Mesothelial cell of epicardium (in vitro differentiated cells): Measurements from ENCODE around the gene NPEPL1. TPM values are rescaled to one million over a fixed set of nuclear protein-coding genes. Genes with fewer than 3 reads are reported as not detected.

Experiments used
- DNase-seq, 2 experiments: peaks; one replicate each; pipeline ENCODE4 v3.0.0; 2021; ENCODE audit warnings: low spot score in 2 of 2; ENCODE audit not compliant: unreplicated experiment in 2 of 2
- H3K27ac Mint-ChIP-seq: 2 replicates; pipeline ENCODE4 v1.8.0; 2021; ENCODE audit warnings: mixed read lengths
- H3K27me3 Mint-ChIP-seq: 2 replicates; pipeline ENCODE4 v1.8.0; 2021; ENCODE audit warnings: low read depth, mixed read lengths
- H3K36me3 Mint-ChIP-seq: 2 replicates; pipeline ENCODE4 v1.8.0; 2021; ENCODE audit warnings: mixed read lengths
- H3K4me1 Mint-ChIP-seq: 2 replicates; pipeline ENCODE4 v1.8.0; 2021; ENCODE audit warnings: mixed read lengths
- H3K4me3 Mint-ChIP-seq: 2 replicates; pipeline ENCODE4 v1.8.0; 2021; ENCODE audit warnings: mild to moderate bottlenecking, moderate library complexity, mixed read lengths
- H3K9me3 Mint-ChIP-seq: 2 replicates; pipeline ENCODE4 v1.8.0; 2021; ENCODE audit warnings: mixed read lengths
- total RNA-seq: library from RNA; stranded (reverse); gene quantifications from 3 replicates; pipeline ENCODE4 v1.2.1, GENCODE V29; 2021
- TF ChIP-seq, protein P1 (sequence below): fragments of 200-600 bp; sonication (generic); IDR thresholded peaks from one replicate; pipeline ENCODE4 v1.5.0; 2021; ENCODE audit warnings: antibody characterized with exemption; ENCODE audit not compliant: unreplicated experiment

Gene NPEPL1
- total RNA-seq, 1 donor from 2014 or later, result 65.8 TPM

DNA sequence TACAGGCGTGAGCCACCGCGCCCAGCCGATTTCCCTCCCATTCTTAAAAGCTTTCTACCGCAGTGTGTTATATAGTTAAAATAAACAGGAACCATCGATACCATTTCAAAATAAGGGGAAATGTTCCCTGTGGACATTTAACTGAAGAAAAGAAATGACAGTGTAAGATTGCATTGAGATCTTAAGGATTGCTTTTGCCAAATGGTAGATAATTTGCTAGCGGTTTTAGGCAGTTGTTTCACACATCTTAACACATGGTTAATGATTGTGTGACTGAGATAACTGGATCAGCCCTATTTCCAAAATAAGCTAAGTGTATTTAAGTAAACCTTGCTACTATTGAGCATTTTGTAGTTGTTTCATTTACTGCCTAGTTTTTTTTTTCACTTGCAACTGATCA lies 25.9 kb upstream of the NPEPL1 start:
- Mint-ChIP-seq H3K27me3 (no peaks in the 10 kb centered on the region), H3K4me1 (peaks cover 2% of the 10 kb centered on the region), H3K9me3 (no peaks in the 10 kb centered on the region), H3K4me3 (no peak overlapping the region), H3K27ac (peak overlapping the region; percentile 17), H3K36me3 (peaks cover 21% of the 10 kb centered on the region)
- TF ChIP-seq, protein P1, sequence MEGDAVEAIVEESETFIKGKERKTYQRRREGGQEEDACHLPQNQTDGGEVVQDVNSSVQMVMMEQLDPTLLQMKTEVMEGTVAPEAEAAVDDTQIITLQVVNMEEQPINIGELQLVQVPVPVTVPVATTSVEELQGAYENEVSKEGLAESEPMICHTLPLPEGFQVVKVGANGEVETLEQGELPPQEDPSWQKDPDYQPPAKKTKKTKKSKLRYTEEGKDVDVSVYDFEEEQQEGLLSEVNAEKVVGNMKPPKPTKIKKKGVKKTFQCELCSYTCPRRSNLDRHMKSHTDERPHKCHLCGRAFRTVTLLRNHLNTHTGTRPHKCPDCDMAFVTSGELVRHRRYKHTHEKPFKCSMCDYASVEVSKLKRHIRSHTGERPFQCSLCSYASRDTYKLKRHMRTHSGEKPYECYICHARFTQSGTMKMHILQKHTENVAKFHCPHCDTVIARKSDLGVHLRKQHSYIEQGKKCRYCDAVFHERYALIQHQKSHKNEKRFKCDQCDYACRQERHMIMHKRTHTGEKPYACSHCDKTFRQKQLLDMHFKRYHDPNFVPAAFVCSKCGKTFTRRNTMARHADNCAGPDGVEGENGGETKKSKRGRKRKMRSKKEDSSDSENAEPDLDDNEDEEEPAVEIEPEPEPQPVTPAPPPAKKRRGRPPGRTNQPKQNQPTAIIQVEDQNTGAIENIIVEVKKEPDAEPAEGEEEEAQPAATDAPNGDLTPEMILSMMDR, result no peak
- no peak for DNase-seq

DNA sequence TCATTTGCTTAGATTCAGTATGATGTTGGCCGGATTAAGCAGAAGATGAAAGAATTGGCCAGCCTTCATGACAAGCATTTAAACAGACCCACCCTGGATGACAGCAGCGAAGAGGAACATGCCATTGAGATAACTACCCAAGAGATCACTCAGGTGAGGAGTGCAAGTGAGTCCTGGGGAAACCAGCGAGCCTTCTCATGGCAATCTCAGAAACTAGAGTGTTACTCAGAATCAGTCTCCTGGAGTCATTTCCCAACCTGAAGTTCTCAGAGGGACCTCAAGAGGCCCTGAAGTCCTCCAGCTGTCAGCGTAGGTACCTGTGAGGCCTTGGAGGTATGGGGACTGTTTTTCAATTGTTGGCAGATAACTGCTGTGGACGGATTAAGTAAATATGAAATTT lies 24.6 kb upstream of the NPEPL1 start:
- Mint-ChIP-seq H3K4me3 (no peak overlapping the region), H3K27me3 (no peaks in the 10 kb centered on the region), H3K9me3 (no peaks in the 10 kb centered on the region), H3K4me1 (no peaks in the 10 kb centered on the region), H3K36me3 (peaks cover 19% of the 10 kb centered on the region), H3K27ac (no peak overlapping the region)
- TF ChIP-seq, protein P1, result no peak
- no peak for DNase-seq

DNA sequence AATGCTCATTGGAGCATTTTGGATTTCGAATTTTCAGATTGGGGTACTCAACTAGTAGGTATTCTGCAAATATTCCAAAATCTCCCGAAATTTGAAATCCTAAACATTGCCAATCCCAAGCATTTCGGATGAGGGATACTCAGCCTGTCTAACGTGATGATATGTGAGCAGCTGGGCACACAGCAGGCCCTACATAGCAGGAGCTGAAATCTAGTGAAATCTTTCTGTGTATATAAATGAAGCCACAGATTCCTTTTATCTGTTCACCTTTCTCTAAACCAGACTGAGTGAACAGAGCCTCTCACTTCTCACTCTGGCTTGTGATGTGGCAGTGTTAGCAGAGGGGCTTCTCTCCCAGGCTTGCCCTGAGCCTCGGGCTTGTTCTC lies 23.7 kb upstream of the NPEPL1 start:
- H3K4me1 Mint-ChIP-seq, result no peaks in the 10 kb centered on the region
- no peak overlapping the region for H3K4me3 Mint-ChIP-seq
- TF ChIP-seq, protein P1, result no peak

DNA sequence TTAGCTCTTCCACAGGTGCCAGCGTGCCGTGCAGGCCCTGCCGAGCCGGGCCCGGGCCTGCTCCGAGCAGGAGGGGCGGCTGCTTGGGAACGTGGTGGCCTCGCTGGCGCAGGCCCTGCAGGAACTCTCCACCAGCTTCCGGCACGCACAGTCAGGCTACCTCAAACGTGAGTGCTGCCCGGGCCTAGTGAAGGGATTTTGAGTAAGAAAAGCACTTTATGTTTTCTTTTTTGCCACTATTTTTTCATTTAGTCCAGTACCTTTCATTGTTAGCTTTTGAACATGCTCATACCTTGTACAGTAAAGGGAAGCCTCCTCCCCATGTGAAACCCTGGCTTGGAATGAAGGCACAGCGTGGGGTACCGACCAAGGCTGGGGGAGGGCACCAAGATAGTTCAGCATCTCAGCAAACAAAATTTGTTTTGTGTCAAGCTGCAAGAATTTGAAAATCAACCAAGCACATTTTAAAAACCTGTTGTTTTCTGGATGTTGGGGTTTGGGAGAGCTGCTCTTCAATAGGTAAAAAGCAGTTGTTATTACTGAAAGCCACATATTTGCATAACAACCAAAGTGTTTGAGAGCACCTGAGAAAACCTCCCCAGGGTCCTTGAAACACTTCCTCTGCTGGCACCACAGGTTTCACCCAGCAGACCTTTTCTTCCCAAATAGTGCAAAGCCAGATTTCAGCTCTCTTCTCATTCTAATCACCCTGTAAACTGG lies 23.2 kb upstream of the NPEPL1 start:
- TF ChIP-seq, protein P1, result no peak
- peaks cover 17% of the 10 kb centered on the region for H3K36me3 Mint-ChIP-seq
- no peak overlapping the region for H3K27ac Mint-ChIP-seq
- no peaks in the 10 kb centered on the region for H3K9me3 Mint-ChIP-seq
- no peak for DNase-seq
- no peaks in the 10 kb centered on the region for H3K4me1 Mint-ChIP-seq
- no peaks in the 10 kb centered on the region for H3K27me3 Mint-ChIP-seq
- no peak overlapping the region for H3K4me3 Mint-ChIP-seq

More for the DNA sequence above, 23.7 kb upstream of the NPEPL1 start:
- no peak for DNase-seq
- Mint-ChIP-seq H3K36me3 (peaks cover 16% of the 10 kb centered on the region), H3K27me3 (no peaks in the 10 kb centered on the region), H3K27ac (no peak overlapping the region), H3K9me3 (no peaks in the 10 kb centered on the region)

DNA sequence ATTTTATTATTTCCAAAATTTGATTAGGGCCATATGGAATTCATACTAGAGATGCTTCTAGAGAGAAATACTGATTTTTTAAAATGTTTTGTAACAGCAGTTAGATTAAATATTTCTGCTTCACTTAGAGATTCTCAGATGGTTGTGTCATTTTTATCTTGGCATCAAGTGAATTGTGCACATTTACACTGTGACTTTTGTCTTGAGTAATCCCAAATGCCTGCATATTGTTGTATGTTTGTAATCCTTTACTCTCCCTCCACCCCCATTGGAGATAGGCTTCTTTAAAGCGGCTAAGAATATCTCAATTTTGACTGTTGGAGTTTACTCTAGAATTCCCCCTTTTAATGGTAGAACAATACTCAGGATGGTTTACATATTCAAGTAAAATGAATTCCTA lies 22.5 kb upstream of the NPEPL1 start:
- H3K4me3 Mint-ChIP-seq, result no peak overlapping the region
- TF ChIP-seq, protein P1, result no peak
- H3K4me1 Mint-ChIP-seq, result no peaks in the 10 kb centered on the region
- no peak overlapping the region for H3K27ac Mint-ChIP-seq
- H3K36me3 Mint-ChIP-seq, result peaks cover 23% of the 10 kb centered on the region
- no peak for DNase-seq
- H3K9me3 Mint-ChIP-seq, result no peaks in the 10 kb centered on the region
- no peaks in the 10 kb centered on the region for H3K27me3 Mint-ChIP-seq
